ENCODE data around the gene RHOT2. TPM values are rescaled to one million over a fixed set of nuclear protein-coding genes. Genes with fewer than 3 reads are reported as not detected.

The RHOT2 gene
- total RNA-seq, 1 donor from 2014 or later: 17.9 TPM

DNA sequence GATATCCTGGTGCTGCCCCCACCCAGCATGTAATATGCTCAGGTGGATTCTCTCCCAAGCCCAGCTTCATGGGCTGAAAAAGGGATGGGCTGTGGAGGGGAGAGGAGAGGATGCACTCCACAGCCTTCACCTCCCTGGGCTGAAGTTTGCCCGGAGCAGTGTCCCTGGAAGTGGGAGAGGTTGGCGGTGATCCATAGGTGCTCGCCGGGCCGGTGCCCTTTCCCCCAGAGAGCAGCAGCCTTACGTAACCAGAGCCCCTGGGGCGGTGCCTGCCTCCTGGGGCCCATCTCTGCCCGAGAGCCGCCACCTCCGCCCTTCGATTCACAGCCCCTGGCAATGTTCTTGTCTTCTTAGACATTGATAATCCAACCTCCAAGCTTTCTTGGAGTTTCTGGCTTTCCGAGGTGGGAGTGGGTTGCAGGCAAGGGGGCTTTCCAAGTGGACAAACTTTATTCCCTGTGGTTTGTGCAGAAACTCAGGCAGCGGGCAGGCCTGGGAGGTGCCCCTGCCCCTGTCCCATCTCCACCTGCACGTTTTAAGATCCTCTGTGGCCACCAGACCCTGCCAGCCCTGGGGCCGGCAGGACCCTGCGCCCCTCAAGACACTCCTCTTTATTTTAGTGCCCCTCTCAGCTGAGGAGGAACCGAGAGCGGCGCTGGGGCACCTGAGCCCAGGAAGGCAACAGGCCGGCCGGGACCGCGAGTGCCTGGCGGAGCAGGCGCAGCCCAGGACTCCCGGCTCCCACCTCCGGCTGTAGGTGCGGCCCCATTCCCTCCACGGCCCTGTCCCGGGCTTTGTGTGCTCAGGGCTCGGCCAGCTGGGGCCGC is 21.9 kb upstream of the RHOT2 start:
- no peak for DNase-seq (ENCODE audit: low spot score in 2 of 2)
- FAIRE-seq: no peak

GRCh38 chr16:646679-647172 is 21.2 kb upstream of the RHOT2 start:
- FAIRE-seq (no peak), DNase-seq (ENCODE audit: low spot score in 2 of 2) (no peak)

- FAIRE-seq (no peak), DNase-seq (ENCODE audit: low spot score in 2 of 2) (no peak)
These were observed 20.6 kb upstream of the RHOT2 start for GRCh38 chr16:647173-647902.

GRCh38 chr16:648071-648780 is 19.7 kb upstream of the RHOT2 start:
- no peak for FAIRE-seq
- peak in 1 of 2 donors; percentile 55 for DNase-seq (ENCODE audit: low spot score in 2 of 2)

- DNase-seq (ENCODE audit: low spot score in 2 of 2): peak; percentile 100
- no peak for FAIRE-seq
These were observed 18.9 kb upstream of the RHOT2 start, which contains the start of gene WDR90 for GRCh38 chr16:648781-649589. Gene WDR90, plus strand, starts transcription at chr16:649365. Its CDS starts 52 bp downstream, at chr16:649417.

GRCh38 chr16:649631-650030 is 18.3 kb upstream of the RHOT2 start:
- FAIRE-seq: no peak

DNA sequence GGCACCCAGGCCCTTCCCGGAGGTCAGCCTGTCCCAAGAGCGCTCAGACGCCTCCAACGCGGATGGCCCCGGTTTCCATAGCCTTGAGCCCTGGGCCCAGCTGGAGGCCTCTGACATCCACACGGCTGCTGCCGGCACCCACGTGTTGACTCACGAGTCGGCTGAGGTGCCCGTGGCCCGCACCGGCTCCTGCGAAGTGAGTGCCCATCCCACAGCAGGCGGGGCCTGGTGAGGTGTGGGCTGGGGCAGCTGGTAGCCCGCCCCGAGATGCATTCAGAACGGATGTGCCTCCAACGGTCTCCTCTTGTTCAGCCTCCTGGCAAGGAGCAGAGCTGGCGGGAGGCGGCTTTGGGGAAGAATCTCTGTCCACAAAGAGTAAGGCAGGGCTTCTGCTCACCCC is 16.1 kb upstream of the RHOT2 start:
- no peak for FAIRE-seq

More at GRCh38 chr16:649631-650030, 18.3 kb upstream of the RHOT2 start:
- peak in 1 of 2 donors; percentile 63 for DNase-seq (ENCODE audit: low spot score in 2 of 2)

GRCh38 chr16:652454-653305 is 15.3 kb upstream of the RHOT2 start:
- DNase-seq (ENCODE audit: low spot score in 2 of 2): no peak
- no peak for FAIRE-seq

More for the DNA sequence above, 16.1 kb upstream of the RHOT2 start:
- DNase-seq (ENCODE audit: low spot score in 2 of 2): no peak

DNA sequence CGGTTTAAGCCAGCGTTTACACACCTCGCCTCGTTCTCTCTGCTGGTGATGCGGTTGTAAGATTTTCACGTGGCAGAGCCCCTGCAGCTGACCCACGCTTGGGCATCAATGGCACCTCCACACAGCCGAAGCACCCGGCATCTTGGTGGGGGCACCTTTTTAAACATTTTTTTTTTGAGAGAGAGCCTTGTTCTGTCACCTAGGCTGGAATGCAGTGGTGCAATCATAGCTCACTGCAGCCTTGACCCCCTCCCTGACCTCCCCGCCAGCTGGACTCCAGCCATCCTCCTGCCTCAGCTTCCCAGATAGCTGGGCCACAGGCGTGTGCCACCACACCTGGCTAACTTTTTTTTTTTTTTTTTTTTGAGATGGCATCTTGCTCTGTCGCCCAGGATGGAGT is 13.9 kb upstream of the RHOT2 start:
- no peak for DNase-seq (ENCODE audit: low spot score in 2 of 2)
- FAIRE-seq: no peak

DNA sequence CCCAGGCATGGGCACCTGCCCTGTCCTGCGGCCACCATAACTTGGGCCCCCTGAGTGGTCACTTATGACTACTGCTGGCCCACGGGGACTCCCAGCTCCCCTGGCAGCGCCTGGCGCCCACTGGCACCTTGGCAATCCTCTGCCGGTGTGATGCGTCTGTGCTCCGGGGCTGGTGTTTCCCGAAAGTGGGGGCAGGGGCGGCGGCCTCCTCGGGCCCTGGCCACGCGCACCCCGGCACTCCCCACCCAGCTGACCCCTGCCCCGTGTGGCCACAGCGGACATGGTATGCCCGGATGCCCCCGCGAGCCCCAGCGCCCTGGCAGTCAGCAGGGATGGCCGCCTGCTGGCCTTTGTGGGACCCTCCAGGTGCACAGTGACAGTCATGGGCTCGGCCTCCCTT is 10.4 kb upstream of the RHOT2 start:
- no peak for DNase-seq (ENCODE audit: low spot score in 2 of 2)
- no peak for FAIRE-seq

DNA sequence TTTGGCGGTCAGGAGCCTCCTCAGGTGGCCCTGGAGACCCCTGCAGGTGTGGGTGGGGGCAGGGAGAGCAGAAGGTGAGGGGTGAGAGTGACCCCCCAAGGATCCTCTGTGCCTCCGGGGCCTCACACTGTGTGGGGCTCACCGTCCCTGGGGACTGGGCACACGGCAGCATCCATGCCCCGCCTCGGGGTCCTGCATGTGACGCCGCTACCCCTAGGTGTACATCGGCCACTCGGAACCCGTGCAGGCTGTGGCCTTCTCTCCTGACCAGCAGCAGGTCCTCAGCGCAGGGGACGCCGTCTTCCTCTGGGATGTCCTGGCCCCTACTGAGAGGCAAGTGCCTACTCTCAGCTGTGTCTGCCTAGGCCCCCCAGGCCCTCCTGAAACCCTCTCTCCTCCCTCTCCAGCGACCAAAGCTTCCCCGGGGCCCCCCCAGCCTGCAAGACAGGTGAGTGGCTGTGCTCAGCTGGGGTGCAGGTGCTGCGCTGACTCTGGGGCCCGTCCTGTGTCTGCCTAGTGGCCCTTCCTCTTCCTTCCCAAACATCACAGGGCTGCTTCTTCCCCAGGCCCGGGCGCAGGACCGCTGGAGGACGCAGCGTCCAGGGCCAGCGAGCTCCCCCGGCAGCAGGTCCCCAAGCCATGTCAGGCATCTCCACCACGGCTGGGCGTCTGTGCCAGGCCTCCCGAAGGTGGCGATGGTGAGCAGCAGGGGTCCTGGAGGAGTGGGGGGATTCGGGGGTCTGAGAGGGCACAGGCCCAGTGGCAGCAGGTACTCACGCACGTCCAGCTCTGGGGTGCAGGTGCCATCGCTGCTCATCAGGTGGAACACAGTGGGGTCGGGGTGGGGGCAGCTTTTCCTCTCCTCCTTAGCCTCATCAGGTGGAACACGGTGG is 9.0 kb upstream of the RHOT2 start:
- no peak for DNase-seq (ENCODE audit: low spot score in 2 of 2)
- FAIRE-seq: no peak

DNA sequence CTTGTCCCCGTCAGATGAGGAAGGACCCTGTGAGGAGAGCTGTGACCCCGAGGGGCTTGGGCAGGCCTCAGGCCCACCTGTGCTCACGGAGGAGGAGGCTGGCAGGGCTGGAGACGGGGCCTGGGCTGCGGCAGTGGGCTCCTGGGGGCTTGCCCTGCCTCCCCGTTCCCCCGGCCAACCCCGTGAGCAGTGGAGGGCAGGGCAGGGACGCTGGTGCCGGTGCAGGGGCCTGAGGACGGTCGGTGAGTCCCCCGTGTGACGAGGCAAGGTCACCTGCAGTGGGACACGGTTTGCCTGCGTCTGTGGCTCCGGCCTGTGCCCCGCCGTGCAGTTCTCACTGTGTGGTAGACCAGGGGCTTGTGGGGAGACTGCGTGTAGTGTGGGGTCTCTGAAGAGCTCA is 8.3 kb upstream of the RHOT2 start:
- no peak for DNase-seq (ENCODE audit: low spot score in 2 of 2)
- no peak for FAIRE-seq

DNA sequence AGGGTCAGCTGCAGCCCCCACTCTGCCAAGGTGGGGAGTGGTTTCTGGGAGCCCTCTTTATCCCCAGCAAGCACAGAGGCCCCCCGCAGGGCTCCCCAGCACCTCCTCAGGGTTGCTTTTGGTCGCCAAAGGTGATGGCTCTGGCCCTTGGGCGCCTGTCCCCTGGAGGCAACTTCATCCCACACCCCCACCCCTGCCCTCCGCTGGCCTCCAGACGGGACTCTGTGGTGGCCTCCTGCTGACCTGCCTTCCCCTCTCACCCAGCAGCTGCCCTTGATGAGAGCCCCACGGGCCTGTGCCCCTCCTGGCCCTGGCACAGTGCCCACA is 7.8 kb upstream of the RHOT2 start:
- DNase-seq (ENCODE audit: low spot score in 2 of 2) (no peak), FAIRE-seq (no peak)

DNA sequence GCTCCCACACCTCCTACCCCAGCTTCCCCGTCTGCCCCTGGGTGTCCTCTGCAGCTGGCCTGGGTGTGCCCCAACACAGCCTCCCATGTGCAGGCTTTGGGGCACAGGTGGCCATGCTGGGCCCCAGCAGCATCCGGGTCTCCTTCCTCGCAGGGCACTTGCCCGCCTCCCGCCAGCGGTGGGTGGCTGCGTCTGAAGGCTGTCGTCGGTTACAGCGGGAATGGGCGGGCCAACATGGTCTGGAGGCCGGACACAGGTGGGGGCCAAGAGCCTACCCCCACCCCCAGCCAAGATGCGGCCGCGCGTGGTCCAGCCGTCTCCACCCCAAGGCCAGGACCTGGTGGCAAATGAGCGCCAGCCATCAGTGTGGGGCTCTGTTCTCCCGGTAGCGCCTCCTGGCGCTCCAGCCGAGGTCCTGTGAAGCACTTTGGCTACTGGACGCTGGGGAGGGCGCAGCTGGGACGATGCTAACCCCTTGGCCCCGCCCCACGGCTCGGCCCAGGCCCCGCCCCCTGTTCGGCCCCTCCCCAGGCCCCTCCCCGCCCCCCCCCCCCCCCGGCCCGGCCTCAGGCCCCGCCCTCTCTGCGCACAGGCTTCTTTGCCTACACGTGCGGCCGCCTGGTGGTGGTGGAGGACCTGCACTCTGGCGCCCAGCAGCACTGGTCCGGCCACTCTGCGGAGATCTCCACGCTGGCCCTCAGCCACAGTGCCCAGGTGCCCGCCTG is 7.3 kb upstream of the RHOT2 start:
- DNase-seq (ENCODE audit: low spot score in 2 of 2) (peak; percentile 95 to 96), FAIRE-seq (no peak)

DNA sequence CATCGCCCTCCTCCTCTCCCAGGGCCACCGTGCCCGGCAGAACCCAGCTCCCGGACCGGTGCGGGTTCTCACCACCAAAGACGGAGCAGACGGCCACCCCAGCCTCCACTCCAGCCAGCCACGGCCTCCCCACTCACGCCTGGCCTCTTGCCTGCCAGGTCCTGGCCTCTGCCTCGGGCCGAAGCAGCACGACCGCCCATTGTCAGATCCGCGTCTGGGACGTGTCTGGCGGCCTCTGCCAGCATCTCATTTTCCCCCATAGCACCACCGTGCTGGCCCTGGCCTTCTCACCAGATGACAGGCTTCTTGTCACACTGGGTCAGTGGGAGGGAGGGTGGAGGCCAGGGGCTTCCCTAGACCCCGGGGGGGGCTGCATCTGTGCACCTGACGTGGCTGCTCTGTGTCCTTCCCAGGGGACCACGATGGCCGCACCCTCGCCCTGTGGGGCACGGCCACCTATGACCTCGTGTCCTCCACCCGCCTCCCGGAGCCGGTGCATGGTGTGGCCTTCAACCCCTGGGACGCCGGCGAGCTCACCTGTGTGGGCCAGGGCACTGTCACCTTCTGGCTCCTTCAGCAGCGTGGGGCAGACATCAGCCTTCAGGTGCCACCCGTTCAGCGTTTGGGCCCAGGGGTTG is 6.6 kb upstream of the RHOT2 start:
- FAIRE-seq (no peak), DNase-seq (ENCODE audit: low spot score in 2 of 2) (no peak)

- FAIRE-seq: no peak
- no peak for DNase-seq (ENCODE audit: low spot score in 2 of 2)
These were observed 5.8 kb upstream of the RHOT2 start for GRCh38 chr16:662095-662494.

- FAIRE-seq (no peak), DNase-seq (ENCODE audit: low spot score in 2 of 2) (no peak)
These were observed 5.3 kb upstream of the RHOT2 start for GRCh38 chr16:662597-662996.
